ENCODE results near the gene CAPN2. TPM values are rescaled to one million over a fixed set of nuclear protein-coding genes. Genes with fewer than 3 reads are reported as not detected.
"Not testable (repeated sequence)": the region's sequence is repeated elsewhere in the genome, so short reads cannot be mapped to it uniquely, and the experiment has no call there.

The CAPN2 gene
- total RNA-seq, 4 donors from 2014 or later, result 96.5 to 170 (median 117) TPM

- Histone ChIP-seq H3K36me3 (no peaks in the 10 kb centered on the region), H3K27me3 (no peaks in the 10 kb centered on the region), H3K27ac (peak overlapping the region; percentile 5 to 52), H3K4me3 (no peak overlapping the region), H3K9me3 (no peaks in the 10 kb centered on the region), H3K4me1 (peaks cover 0 to 4% of the 10 kb centered on the region in 2 donors)
- no peak for DNase-seq
- intact Hi-C loops (cut with DNase I; ENCODE audit: low total_unique reads), result no loop called here
- TF ChIP-seq CTCF (IDR thresholded peaks at IDR 0.05) (no peak), POLR2A (IDR thresholded peaks at IDR 0.05) (no peak)
Measured at GRCh38 chr1:223739366-223740037, 27.2 kb downstream of the CAPN2 start.

GRCh38 chr1:223740038-223740736, 27.8 kb downstream of the CAPN2 start:
- DNase-seq; intact Hi-C loops (cut with DNase I; ENCODE audit: low total_unique reads); H3K4me3 ChIP-seq; H3K9me3 ChIP-seq; H3K27me3 ChIP-seq; H3K4me1 ChIP-seq; H3K36me3 ChIP-seq: not testable (repeated sequence)
- peak in 1 of 2 donors; percentile 16 for TF ChIP-seq POLR2A (IDR thresholded peaks at IDR 0.05)
- peak overlapping the region; percentile 5 to 52 for H3K27ac ChIP-seq

GRCh38 chr1:223741861-223742260, 29.5 kb downstream of the CAPN2 start:
- H3K9me3 ChIP-seq, result no peaks in the 10 kb centered on the region
- H3K27me3 ChIP-seq, result no peaks in the 10 kb centered on the region
- no peaks in the 10 kb centered on the region for H3K36me3 ChIP-seq
- intact Hi-C loops (cut with DNase I; ENCODE audit: low total_unique reads), result no loop called here
- peaks cover 0 to 4% of the 10 kb centered on the region in 2 donors for H3K4me1 ChIP-seq
- TF ChIP-seq POLR2A (IDR thresholded peaks at IDR 0.05), result no peak
- TF ChIP-seq CTCF (IDR thresholded peaks at IDR 0.05), result no peak
- DNase-seq, result no peak
- H3K27ac ChIP-seq, result no peak overlapping the region
- H3K4me3 ChIP-seq, result no peak overlapping the region

- TF ChIP-seq POLR2A (IDR thresholded peaks at IDR 0.05), result no peak
- no peak for TF ChIP-seq CTCF (IDR thresholded peaks at IDR 0.05)
Measured at GRCh38 chr1:223742856-223743517, 30.6 kb downstream of the CAPN2 start.

GRCh38 chr1:223745731-223746130, 33.4 kb downstream of the CAPN2 start:
- Histone ChIP-seq H3K27ac (no peak overlapping the region), H3K4me3 (no peak overlapping the region), H3K4me1 (no peaks in the 10 kb centered on the region), H3K36me3 (no peaks in the 10 kb centered on the region), H3K9me3 (no peaks in the 10 kb centered on the region), H3K27me3 (no peaks in the 10 kb centered on the region)
- DNase-seq, result no peak
- intact Hi-C loops (cut with DNase I; ENCODE audit: low total_unique reads), result loop anchor here (5.0 kb wide), 2 partner anchors 33 to 48 kb away; partner anchors contain the start of gene CAPN2
- TF ChIP-seq CTCF (IDR thresholded peaks at IDR 0.05) (no peak), POLR2A (IDR thresholded peaks at IDR 0.05) (no peak)

More at GRCh38 chr1:223742856-223743517, 30.6 kb downstream of the CAPN2 start:
- Histone ChIP-seq H3K4me3 (no peak overlapping the region), H3K9me3 (no peaks in the 10 kb centered on the region), H3K27ac (no peak overlapping the region), H3K27me3 (no peaks in the 10 kb centered on the region), H3K4me1 (peaks cover 0 to 4% of the 10 kb centered on the region in 2 donors), H3K36me3 (no peaks in the 10 kb centered on the region)
- intact Hi-C loops (cut with DNase I; ENCODE audit: low total_unique reads), result no loop called here
- no peak for DNase-seq
